ENCODE measurements around the gene GABBR2. TPM values are rescaled to one million over a fixed set of nuclear protein-coding genes. Genes with fewer than 3 reads are reported as not detected.

GABBR2 gene
- total and polyA plus RNA-seq, 2 of the 8 experiments (the other 6 are each of a cell fraction or from before 2014, with no cell fraction given), result 0.50 to 1.2 TPM

GRCh38 chr9:98721643-98722042, 12.9 kb upstream of the GABBR2 start:
- Histone ChIP-seq H3K4me3 (ENCODE audit: extremely low read depth in 1 of 4, insufficient read depth in 2 of 4, low read depth in 3 of 4, low read length in 4 of 4) (no peak overlapping the region), H4K8ac (ENCODE audit: extremely low read depth, insufficient read depth, low read length) (no peak overlapping the region), H2AK5ac (ENCODE audit: low read depth, low read length) (no peak overlapping the region), H3K27ac (ENCODE audit: low read depth, low read length) (no peak overlapping the region), H3K23me2 (ENCODE audit: low read depth, low read length) (no peaks in the 10 kb centered on the region), H3K9ac (replicated peaks in 1 of 4; ENCODE audit: extremely low read depth in 1 of 4, low read depth in 3 of 4, low read length in 3 of 4) (no peak overlapping the region), H3K79me2 (ENCODE audit: control insufficient read depth in 1 of 2, insufficient read depth in 2 of 2, low read length in 2 of 2) (no peaks in the 10 kb centered on the region), H2BK20ac (ENCODE audit: low read length) (no peak overlapping the region), H2BK120ac (replicated peaks; ENCODE audit: low read depth, low read length) (no peak overlapping the region), H3K23ac (ENCODE audit: insufficient read length) (no peak overlapping the region), H3K36me3 (ENCODE audit: control insufficient read depth in 2 of 4, insufficient read depth in 4 of 4, low read length in 3 of 4) (no peaks in the 10 kb centered on the region), H2BK12ac (ENCODE audit: low read depth, low read length) (no peak overlapping the region), H3K79me1 (ENCODE audit: low read depth, low read length) (no peaks in the 10 kb centered on the region), H2BK15ac (ENCODE audit: low read length) (no peak overlapping the region), H2AFZ (ENCODE audit: low read length) (no peak overlapping the region), H4K20me1 (replicated peaks in 1 of 2; ENCODE audit: control insufficient read depth in 1 of 2, insufficient read depth in 2 of 2, low read length in 2 of 2) (no peaks in the 10 kb centered on the region), H3K4me1 (replicated peaks in 1 of 4; ENCODE audit: control insufficient read depth in 3 of 4, insufficient read depth in 4 of 4, low read length in 3 of 4) (no peaks in the 10 kb centered on the region), H3K18ac (ENCODE audit: extremely low read depth, low read length) (no peak overlapping the region), H2BK5ac (ENCODE audit: low read depth, low read length) (no peak overlapping the region), H3K4ac (replicated peaks; ENCODE audit: insufficient read length, low read depth, low read length) (no peak overlapping the region), H4K91ac (replicated peaks; ENCODE audit: insufficient read length, low read length) (no peak overlapping the region), H3K14ac (ENCODE audit: insufficient read length) (no peak overlapping the region), H3K27me3 (replicated peaks in 1 of 4; ENCODE audit: control insufficient read depth in 3 of 4, extremely low read depth in 1 of 4, insufficient read depth in 3 of 4, low read length in 3 of 4) (peaks cover 0 to 7% (median 0%) of the 10 kb centered on the region in 4 experiments; a peak in 3 of 7 replicates), H3K56ac (replicated peaks; ENCODE audit: insufficient read length, low read depth, low read length) (no peak overlapping the region), H3K9me3 (ENCODE audit: insufficient read depth in 2 of 2, low read depth in 1 of 2, low read length in 1 of 2) (no peaks in the 10 kb centered on the region), H3K4me2 (ENCODE audit: insufficient read depth in 1 of 2, low read depth in 2 of 2, low read length in 2 of 2) (no peak overlapping the region), H4K5ac (ENCODE audit: insufficient read length, low read depth, low read length) (no peak overlapping the region)
- FAIRE-seq (no peak), DNase-seq (ENCODE audit: low read depth in 1 of 2, low spot score in 2 of 2) (no peak)
- WGBS, 2 experiments (ENCODE audit: extremely low coverage in 1 of 2, insufficient coverage in 1 of 2, insufficient read length in 1 of 2, insufficient replicate concordance in 2 of 2, low coverage in 1 of 2, low lambda C conversion rate in 2 of 2, missing lambda C conversion rate in 1 of 2), result 88% methylated on average over 2 of the region's 2 CpGs; no CpG with 5 or more reads in 1 of the 2 experiments
- ChIA-PET CTCF (ENCODE audit: partially characterized antibody) (interaction anchor here (0.6 kb wide), 1 partner anchor 53 kb away, joined by 3 read pairs; no protein-coding TSS in a partner anchor), POLR2A (ENCODE audit: partially characterized antibody) (no interaction called here)
- TF ChIP-seq BRCA1 (IDR thresholded peaks at IDR 0.05; ENCODE audit: low read depth, low read length), result no peak
- TF ChIP-seq SP4 (IDR thresholded peaks at IDR 0.05; ENCODE audit: low read length), result no peak
- TF ChIP-seq SP1 (IDR thresholded peaks at IDR 0.05; ENCODE audit: low read depth, low read length), result no peak
- TF ChIP-seq RFX5 (IDR thresholded peaks at IDR 0.05; ENCODE audit: borderline replicate concordance, low read depth, low read length), result no peak
- no peak for TF ChIP-seq SUZ12 (IDR thresholded peaks at IDR 0.05; ENCODE audit: low read length)
- TF ChIP-seq SIN3A (conservative IDR thresholded peaks at IDR 0.05 in 1 of 2, IDR thresholded peaks at IDR 0.05 in 1 of 2; ENCODE audit: low read depth in 1 of 2, low read length in 2 of 2), result no peak
- TF ChIP-seq CBX5 (IDR thresholded peaks at IDR 0.05; ENCODE audit: low read depth, low read length), result no peak
- TF ChIP-seq ZNF274 (IDR thresholded peaks at IDR 0.05; ENCODE audit: borderline replicate concordance, extremely low read depth, low read length), result no peak
- TF ChIP-seq, protein P1, sequence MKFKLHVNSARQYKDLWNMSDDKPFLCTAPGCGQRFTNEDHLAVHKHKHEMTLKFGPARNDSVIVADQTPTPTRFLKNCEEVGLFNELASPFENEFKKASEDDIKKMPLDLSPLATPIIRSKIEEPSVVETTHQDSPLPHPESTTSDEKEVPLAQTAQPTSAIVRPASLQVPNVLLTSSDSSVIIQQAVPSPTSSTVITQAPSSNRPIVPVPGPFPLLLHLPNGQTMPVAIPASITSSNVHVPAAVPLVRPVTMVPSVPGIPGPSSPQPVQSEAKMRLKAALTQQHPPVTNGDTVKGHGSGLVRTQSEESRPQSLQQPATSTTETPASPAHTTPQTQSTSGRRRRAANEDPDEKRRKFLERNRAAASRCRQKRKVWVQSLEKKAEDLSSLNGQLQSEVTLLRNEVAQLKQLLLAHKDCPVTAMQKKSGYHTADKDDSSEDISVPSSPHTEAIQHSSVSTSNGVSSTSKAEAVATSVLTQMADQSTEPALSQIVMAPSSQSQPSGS (IDR thresholded peaks at IDR 0.05; ENCODE audit: low read length), result no peak
- no peak for TF ChIP-seq CREB1 (IDR thresholded peaks at IDR 0.05)
- TF ChIP-seq CBX8 (IDR thresholded peaks at IDR 0.05; ENCODE audit: borderline replicate concordance, low read depth, low read length), result no peak
- no peak for TF ChIP-seq ASH2L (IDR thresholded peaks at IDR 0.05; ENCODE audit: low read length)
- no peak for TF ChIP-seq RNF2 (IDR thresholded peaks at IDR 0.05; ENCODE audit: borderline replicate concordance, low read depth, low read length, missing control alignments, poor library complexity, severe bottlenecking)
- TF ChIP-seq BACH1 (IDR thresholded peaks at IDR 0.05; ENCODE audit: low read length), result no peak

Measured in H1 (cell line).